GM06990 (cell line): ENCODE measurements around the gene NYAP2.

Experiments used
- DNase-seq: peaks from one replicate; pipeline ENCODE4 v3.0.0-alpha.2; 2011; ENCODE audit not compliant: insufficient read length; ENCODE audit errors: extremely low read depth
- H3K27me3 ChIP-seq: replicated peaks from 2 replicates; pipeline ENCODE4 v1.6.0; 2011; ENCODE audit warnings: low read length; ENCODE audit not compliant: control insufficient read depth, insufficient read depth
- H3K36me3 ChIP-seq: 2 replicates; pipeline ENCODE4 v1.5.1; 2011; ENCODE audit warnings: low read length; ENCODE audit not compliant: control insufficient read depth, insufficient read depth
- H3K4me3 ChIP-seq: replicated peaks from 2 replicates; pipeline ENCODE4 v1.5.1; 2011; ENCODE audit warnings: low read depth, mild to moderate bottlenecking, control low read depth, low read length
- TF ChIP-seq, protein P1 (sequence below): IDR thresholded peaks from 2 replicates; pipeline ENCODE4 v1.5.1; 2011; ENCODE audit warnings: low read length, control low read depth, mild to moderate bottlenecking, inconsistent platforms; ENCODE audit not compliant: insufficient read depth, poor library complexity, severe bottlenecking

The NYAP2 gene

GRCh38 chr2:225531559-225531958 is 132.0 kb downstream of the NYAP2 start:
- H3K4me3 ChIP-seq: no peak overlapping the region
- TF ChIP-seq, protein P1, sequence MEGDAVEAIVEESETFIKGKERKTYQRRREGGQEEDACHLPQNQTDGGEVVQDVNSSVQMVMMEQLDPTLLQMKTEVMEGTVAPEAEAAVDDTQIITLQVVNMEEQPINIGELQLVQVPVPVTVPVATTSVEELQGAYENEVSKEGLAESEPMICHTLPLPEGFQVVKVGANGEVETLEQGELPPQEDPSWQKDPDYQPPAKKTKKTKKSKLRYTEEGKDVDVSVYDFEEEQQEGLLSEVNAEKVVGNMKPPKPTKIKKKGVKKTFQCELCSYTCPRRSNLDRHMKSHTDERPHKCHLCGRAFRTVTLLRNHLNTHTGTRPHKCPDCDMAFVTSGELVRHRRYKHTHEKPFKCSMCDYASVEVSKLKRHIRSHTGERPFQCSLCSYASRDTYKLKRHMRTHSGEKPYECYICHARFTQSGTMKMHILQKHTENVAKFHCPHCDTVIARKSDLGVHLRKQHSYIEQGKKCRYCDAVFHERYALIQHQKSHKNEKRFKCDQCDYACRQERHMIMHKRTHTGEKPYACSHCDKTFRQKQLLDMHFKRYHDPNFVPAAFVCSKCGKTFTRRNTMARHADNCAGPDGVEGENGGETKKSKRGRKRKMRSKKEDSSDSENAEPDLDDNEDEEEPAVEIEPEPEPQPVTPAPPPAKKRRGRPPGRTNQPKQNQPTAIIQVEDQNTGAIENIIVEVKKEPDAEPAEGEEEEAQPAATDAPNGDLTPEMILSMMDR: no peak
- DNase-seq: no peak
- no peaks in the 10 kb centered on the region for H3K27me3 ChIP-seq
- no peaks in the 10 kb centered on the region for H3K36me3 ChIP-seq

DNA sequence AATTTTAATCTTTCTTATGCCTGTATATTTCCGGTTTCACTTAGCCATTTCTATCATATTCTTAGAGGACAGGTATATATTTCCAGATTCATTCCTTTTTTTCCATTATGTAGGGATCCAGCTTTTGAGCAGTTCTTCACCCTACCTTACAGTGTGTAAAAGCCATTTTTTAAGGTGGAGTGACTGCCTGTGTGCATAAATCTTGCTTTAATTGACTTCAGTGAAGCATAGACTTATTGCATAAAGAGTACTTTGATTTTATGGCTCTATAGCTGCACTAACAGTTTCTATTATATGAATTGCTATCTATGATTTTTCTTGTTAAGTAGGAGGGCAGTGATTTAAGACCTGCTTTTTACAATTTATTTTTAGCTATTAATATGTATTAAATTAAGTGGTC is 132.6 kb downstream of the NYAP2 start:
- H3K4me3 ChIP-seq: no peak overlapping the region
- H3K36me3 ChIP-seq: no peaks in the 10 kb centered on the region
- DNase-seq: no peak
- TF ChIP-seq, protein P1: no peak
- H3K27me3 ChIP-seq: no peaks in the 10 kb centered on the region

GRCh38 chr2:225534037-225534436 is 134.5 kb downstream of the NYAP2 start:
- H3K4me3 ChIP-seq: no peak overlapping the region
- H3K27me3 ChIP-seq: no peaks in the 10 kb centered on the region
- no peaks in the 10 kb centered on the region for H3K36me3 ChIP-seq
- DNase-seq: no peak
- TF ChIP-seq, protein P1: no peak

DNA sequence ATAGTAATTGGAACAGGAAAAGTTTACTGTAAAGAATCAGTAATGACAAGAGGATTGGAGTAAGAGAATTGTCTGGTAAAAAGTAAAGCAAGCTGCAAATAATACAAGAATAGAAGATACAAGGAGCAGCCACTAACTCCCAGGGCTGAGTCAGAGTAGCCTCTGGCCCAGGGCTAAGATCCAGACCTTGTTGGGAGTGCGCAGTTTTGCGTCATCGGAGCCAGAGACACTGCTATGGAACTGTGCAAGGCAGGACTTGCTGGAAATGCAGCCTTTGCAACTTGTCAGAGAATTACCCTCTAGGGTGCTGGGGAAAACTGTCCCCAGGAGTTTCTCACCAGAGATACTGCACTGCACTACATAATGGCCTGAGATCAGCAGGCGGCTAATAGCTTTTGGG is 135.2 kb downstream of the NYAP2 start:
- Histone ChIP-seq H3K4me3 (no peak overlapping the region), H3K27me3 (no peaks in the 10 kb centered on the region), H3K36me3 (no peaks in the 10 kb centered on the region)
- TF ChIP-seq, protein P1: no peak
- DNase-seq: no peak

GRCh38 chr2:225536036-225536435 is 136.5 kb downstream of the NYAP2 start:
- no peak for DNase-seq
- no peaks in the 10 kb centered on the region for H3K27me3 ChIP-seq
- H3K4me3 ChIP-seq: no peak overlapping the region
- H3K36me3 ChIP-seq: no peaks in the 10 kb centered on the region
- TF ChIP-seq, protein P1: no peak

DNA sequence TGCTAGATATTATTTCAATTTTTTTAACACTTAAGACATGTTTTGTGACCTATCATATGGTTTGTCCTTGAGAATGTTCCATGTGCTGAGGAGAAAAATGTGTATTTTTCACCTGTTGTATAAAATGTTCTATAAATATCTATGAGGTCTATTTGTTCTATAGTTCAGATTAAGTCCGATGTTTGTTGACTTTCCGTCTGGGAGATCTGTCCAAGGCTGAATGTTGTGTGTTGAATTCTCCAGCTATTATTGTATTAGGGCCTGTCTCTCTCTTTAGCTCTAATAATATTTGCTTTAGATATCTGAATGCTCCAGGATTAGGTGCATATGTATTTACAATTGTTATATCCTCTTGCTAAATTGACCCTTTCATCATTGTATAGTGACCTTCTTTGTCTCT is 144.1 kb downstream of the NYAP2 start:
- TF ChIP-seq, protein P1: no peak

More for the DNA sequence above, 144.1 kb downstream of the NYAP2 start:
- H3K36me3 ChIP-seq: no peaks in the 10 kb centered on the region
- no peak overlapping the region for H3K4me3 ChIP-seq
- H3K27me3 ChIP-seq: no peaks in the 10 kb centered on the region
- no peak for DNase-seq
